Measurements from ENCODE around the gene PIF1. TPM values are rescaled to one million over a fixed set of nuclear protein-coding genes. Genes with fewer than 3 reads are reported as not detected.
A peak's percentile ranks its signal among the peaks of the same experiment; 100 is the strongest.

The PIF1 gene
- total RNA-seq, 1 experiment from 2014 or later, result 7.0 TPM

- no peak for DNase-seq (ENCODE audit: low read depth, low spot score)
- in situ Hi-C loops (cut with HindIII; ENCODE audit: low pct_unique_long_range_greater_than_20kb, low sequenced_read_pairs), result no loop called here
These were observed 28.6 kb upstream of the PIF1 start for GRCh38 chr15:64854041-64854440.

GRCh38 chr15:64851503-64851840 is 26.0 kb upstream of the PIF1 start:
- DNase-seq (ENCODE audit: low read depth, low spot score), result no peak
- in situ Hi-C loops (cut with HindIII; ENCODE audit: low pct_unique_long_range_greater_than_20kb, low sequenced_read_pairs), result no loop called here

GRCh38 chr15:64850778-64851502 is 25.5 kb upstream of the PIF1 start:
- in situ Hi-C loops (cut with HindIII; ENCODE audit: low pct_unique_long_range_greater_than_20kb, low sequenced_read_pairs), result no loop called here
- no peak for DNase-seq (ENCODE audit: low read depth, low spot score)

GRCh38 chr15:64847876-64848716 is 22.6 kb upstream of the PIF1 start:
- in situ Hi-C loops (cut with HindIII; ENCODE audit: low pct_unique_long_range_greater_than_20kb, low sequenced_read_pairs), result no loop called here
- DNase-seq (ENCODE audit: low read depth, low spot score), result no peak

- in situ Hi-C loops (cut with HindIII; ENCODE audit: low pct_unique_long_range_greater_than_20kb, low sequenced_read_pairs), result no loop called here
These were observed 22.0 kb upstream of the PIF1 start for GRCh38 chr15:64847448-64847847.

GRCh38 chr15:64847016-64847415 is 21.6 kb upstream of the PIF1 start:
- in situ Hi-C loops (cut with HindIII; ENCODE audit: low pct_unique_long_range_greater_than_20kb, low sequenced_read_pairs), result no loop called here
- DNase-seq (ENCODE audit: low read depth, low spot score), result no peak

More at GRCh38 chr15:64847448-64847847, 22.0 kb upstream of the PIF1 start:
- no peak for DNase-seq (ENCODE audit: low read depth, low spot score)

- in situ Hi-C loops (cut with HindIII; ENCODE audit: low pct_unique_long_range_greater_than_20kb, low sequenced_read_pairs), result no loop called here
- no peak for DNase-seq (ENCODE audit: low read depth, low spot score)
These were observed 20.6 kb upstream of the PIF1 start for GRCh38 chr15:64845831-64846595.

GRCh38 chr15:64845183-64845611 is 19.8 kb upstream of the PIF1 start:
- in situ Hi-C loops (cut with HindIII; ENCODE audit: low pct_unique_long_range_greater_than_20kb, low sequenced_read_pairs), result no loop called here
- peak; percentile 49 for DNase-seq (ENCODE audit: low read depth, low spot score)

GRCh38 chr15:64844576-64845145 is 19.2 kb upstream of the PIF1 start:
- in situ Hi-C loops (cut with HindIII; ENCODE audit: low pct_unique_long_range_greater_than_20kb, low sequenced_read_pairs), result no loop called here
- peak; percentile 51 for DNase-seq (ENCODE audit: low read depth, low spot score)

GRCh38 chr15:64843991-64844390 is 18.5 kb upstream of the PIF1 start:
- peak; percentile 36 for DNase-seq (ENCODE audit: low read depth, low spot score)
- in situ Hi-C loops (cut with HindIII; ENCODE audit: low pct_unique_long_range_greater_than_20kb, low sequenced_read_pairs), result no loop called here

GRCh38 chr15:64842986-64843561 is 17.6 kb upstream of the PIF1 start:
- peak; percentile 30 for DNase-seq (ENCODE audit: low read depth, low spot score)
- in situ Hi-C loops (cut with HindIII; ENCODE audit: low pct_unique_long_range_greater_than_20kb, low sequenced_read_pairs), result no loop called here

- no peak for DNase-seq (ENCODE audit: low read depth, low spot score)
These were observed 16.9 kb upstream of the PIF1 start for GRCh38 chr15:64842096-64842939.

GRCh38 chr15:64841344-64842095 is 16.1 kb upstream of the PIF1 start, which contains the start of gene PLEKHO2:
Gene PLEKHO2, plus strand, starts transcription at chr15:64841915. Its CDS starts 102 bp downstream, at chr15:64842017.
- peak; percentile 92 for DNase-seq (ENCODE audit: low read depth, low spot score)
- in situ Hi-C loops (cut with HindIII; ENCODE audit: low pct_unique_long_range_greater_than_20kb, low sequenced_read_pairs), result no loop called here

More at GRCh38 chr15:64842096-64842939, 16.9 kb upstream of the PIF1 start:
- in situ Hi-C loops (cut with HindIII; ENCODE audit: low pct_unique_long_range_greater_than_20kb, low sequenced_read_pairs), result no loop called here

- no peak for DNase-seq (ENCODE audit: low read depth, low spot score)
- in situ Hi-C loops (cut with HindIII; ENCODE audit: low pct_unique_long_range_greater_than_20kb, low sequenced_read_pairs), result no loop called here
These were observed 15.6 kb upstream of the PIF1 start for GRCh38 chr15:64841060-64841343.

GRCh38 chr15:64837502-64837901 is 12.1 kb upstream of the PIF1 start:
- in situ Hi-C loops (cut with HindIII; ENCODE audit: low pct_unique_long_range_greater_than_20kb, low sequenced_read_pairs), result no loop called here
- peak; percentile 52 for DNase-seq (ENCODE audit: low read depth, low spot score)

GRCh38 chr15:64836023-64836536 is 10.6 kb upstream of the PIF1 start:
- no peak for DNase-seq (ENCODE audit: low read depth, low spot score)

More at GRCh38 chr15:64836023-64836536, 10.6 kb upstream of the PIF1 start:
- in situ Hi-C loops (cut with HindIII; ENCODE audit: low pct_unique_long_range_greater_than_20kb, low sequenced_read_pairs), result no loop called here

Measured in SK-MEL-5 (cell line).